Measurements from ENCODE around the gene SHOC1.
"Not testable (repeated sequence)": the region's sequence is repeated elsewhere in the genome, so short reads cannot be mapped to it uniquely, and the experiment has no call there.

SHOC1 gene

GRCh38 chr9:111804636-111805035, 9.9 kb upstream of the SHOC1 start:
- no peak for DNase-seq

GRCh38 chr9:111803924-111804323, 9.2 kb upstream of the SHOC1 start:
- peak; percentile 18 for DNase-seq

- no peak for DNase-seq
Measured at GRCh38 chr9:111799915-111800526, 5.3 kb upstream of the SHOC1 start.

GRCh38 chr9:111799506-111799905, 4.8 kb upstream of the SHOC1 start:
- no peak for DNase-seq

GRCh38 chr9:111798786-111799185, 4.0 kb upstream of the SHOC1 start:
- DNase-seq = no peak

GRCh38 chr9:111795557-111795839, 761 bp upstream of the SHOC1 start:
- no peak for DNase-seq

GRCh38 chr9:111791821-111792220, 2.9 kb downstream of the SHOC1 start:
- DNase-seq = not testable (repeated sequence)

- no peak for DNase-seq
Measured at GRCh38 chr9:111789881-111790280, 4.9 kb downstream of the SHOC1 start.

- DNase-seq = no peak
Measured at GRCh38 chr9:111783857-111784256, 10.9 kb downstream of the SHOC1 start.

GRCh38 chr9:111783424-111783823, 11.3 kb downstream of the SHOC1 start:
- no peak for DNase-seq

- DNase-seq = no peak
Measured at GRCh38 chr9:111766066-111766465, 28.7 kb downstream of the SHOC1 start.

GRCh38 chr9:111762556-111762955, 32.2 kb downstream of the SHOC1 start:
- no peak for DNase-seq

- DNase-seq = peak; percentile 69
Measured at GRCh38 chr9:111759762-111760639, 34.7 kb downstream of the SHOC1 start.

- no peak for DNase-seq
Measured at GRCh38 chr9:111754800-111755199, 39.9 kb downstream of the SHOC1 start.

- DNase-seq = no peak
Measured at GRCh38 chr9:111752455-111752854, 42.3 kb downstream of the SHOC1 start.
